HepG2 (cell line): ENCODE results near the gene FLRT2. TPM values are rescaled to one million over a fixed set of nuclear protein-coding genes. Genes with fewer than 3 reads are reported as not detected.

Experiments used
- ATAC-seq: fragments of 200-7000 bp; cut with Tn5 transposase; 3 replicates; pipeline ENCODE4 v1.9.1; 2020; ENCODE audit warnings: mild to moderate bottlenecking, moderate library complexity
- BruUV-seq: library from RNA; stranded (reverse); fragments of 400-500 nt; replicated peaks from 2 replicates; lab custom pipeline; 2021; lab: Mats Ljungman, UMichigan
- CTCF ChIA-PET: fragments of 300-600 bp; formaldehyde crosslinking; extraction: SDS; loops from one replicate; lab custom pipeline; 2021; ENCODE audit warnings: low total read pairs, inconsistent platforms, low intra/inter-chr PET ratio; lab: Yijun Ruan, JAX
- POLR2A ChIA-PET: fragments of 350-600 bp; sonication (Branson Sonifier 250); formaldehyde crosslinking; loops from one replicate; lab custom pipeline; 2020; ENCODE audit warnings: antibody characterized with exemption, inconsistent platforms; lab: Yijun Ruan, JAX
- DNase-seq: peaks from one replicate; pipeline ENCODE4 v3.0.0-alpha.2; 2015; ENCODE audit warnings: low spot score
- FAIRE-seq: peaks from 3 replicates; lab custom pipeline; 2011; peaks lifted over from hg19 to GRCh38; lab: Jason Lieb, UNC
- H2AFZ ChIP-seq: one replicate; pipeline ENCODE4 v1.6.1; 2011; ENCODE audit warnings: low read length, inconsistent platforms
- H3K27ac ChIP-seq: fragments of 300-600 bp; 3 replicates; pipeline ENCODE4 v1.8.0; 2011; ENCODE audit warnings: mixed run types, mild to moderate bottlenecking, mixed read lengths, low read length, inconsistent platforms; ENCODE audit not compliant: insufficient read depth; ENCODE audit errors: extremely low read length
- H3K27me3 ChIP-seq, 2 experiments: fragments of 200-600 bp in 1 of 2; 2 replicates in 1 of 2; 3 replicates in 1 of 2; pipeline versions ENCODE4 v1.6.0 to v1.8.0; 2011; ENCODE audit warnings: low read length in 2 of 2, mild to moderate bottlenecking in 2 of 2, moderate library complexity in 2 of 2, inconsistent platforms in 1 of 2; ENCODE audit not compliant: insufficient read depth in 2 of 2, control insufficient read depth in 1 of 2
- H3K36me3 ChIP-seq, 2 experiments: fragments of 200-600 bp in 1 of 2; replicated peaks in 1 of 2; 2 replicates in 1 of 2; 3 replicates in 1 of 2; pipeline versions ENCODE4 v1.5.1 to v1.8.0; 2011; ENCODE audit warnings: low read length in 2 of 2, inconsistent platforms in 1 of 2; ENCODE audit not compliant: insufficient read depth in 2 of 2, control insufficient read depth in 1 of 2
- H3K4me1 ChIP-seq: 2 replicates; pipeline ENCODE4 v1.5.1; 2012; ENCODE audit warnings: low read length, inconsistent platforms; ENCODE audit not compliant: insufficient read depth
- H3K4me2 ChIP-seq: 2 replicates; pipeline ENCODE4 v1.6.0; 2011; ENCODE audit warnings: low read depth, low read length, inconsistent platforms
- H3K4me3 ChIP-seq, 3 experiments: fragments of 200-600 bp in 1 of 3; sonication (generic), shearing (Covaris generic) in 1 of 3; replicated peaks in 1 of 3; 2 replicates each; pipeline ENCODE4 v1.5.1; 2011 to 2016; ENCODE audit warnings: low read length in 3 of 3, inconsistent platforms in 2 of 3, low read depth in 2 of 3, mild to moderate bottlenecking in 2 of 3, control low read depth in 1 of 3, mixed read lengths in 1 of 3; ENCODE audit not compliant: insufficient read depth in 1 of 3
- H3K79me2 ChIP-seq: one replicate; pipeline ENCODE4 v1.6.1; 2011; ENCODE audit warnings: low read length, inconsistent platforms; ENCODE audit not compliant: insufficient read depth
- H3K9ac ChIP-seq: 2 replicates; pipeline ENCODE4 v1.6.0; 2011; ENCODE audit warnings: mild to moderate bottlenecking, low read depth, low read length, inconsistent platforms; ENCODE audit not compliant: insufficient read depth
- H3K9me3 ChIP-seq: 2 replicates; pipeline ENCODE4 v1.5.1; 2012; ENCODE audit warnings: mild to moderate bottlenecking, low read length
- H4K20me1 ChIP-seq: 2 replicates; pipeline ENCODE4 v1.6.0; 2011; ENCODE audit warnings: inconsistent platforms, mild to moderate bottlenecking, low read length, moderate library complexity; ENCODE audit not compliant: insufficient read depth
- ATF7 ChIP-seq, 2 experiments: fragments of 450-650 bp in 1 of 2; sonication (generic) in 1 of 2; formaldehyde crosslinking in 1 of 2; IDR thresholded peaks; 2 replicates each; pipeline versions ENCODE4 v1.4.0 to v1.6.1; 2016 to 2020; ENCODE audit warnings: antibody characterized with exemption in 1 of 2, mild to moderate bottlenecking in 1 of 2, missing genetic modification reagents in 1 of 2
- CREB1 ChIP-seq, 2 experiments: fragments of 450-650 bp in 1 of 2; IDR thresholded peaks; 2 replicates each; pipeline ENCODE4 v1.6.1; 2016 to 2017; ENCODE audit warnings: control low read depth in 1 of 2, mild to moderate bottlenecking in 1 of 2, missing compliant biosample characterization in 1 of 2, missing genetic modification characterization in 1 of 2
- CTCF ChIP-seq: sonication (generic); formaldehyde crosslinking; IDR thresholded peaks from 2 replicates; pipeline ENCODE4 v1.5.0; 2020; ENCODE audit warnings: mild to moderate bottlenecking, missing genetic modification reagents, moderate library complexity
- MBD4 ChIP-seq: IDR thresholded peaks from 2 replicates; pipeline ENCODE4 v1.6.1; 2012; ENCODE audit warnings: low read length, inconsistent platforms, borderline replicate concordance
- NKX3-1 ChIP-seq: sonication (generic); formaldehyde crosslinking; IDR thresholded peaks from 2 replicates; pipeline ENCODE4 v1.5.0; 2020; ENCODE audit warnings: missing genetic modification reagents
- SMC3 ChIP-seq: IDR thresholded peaks from 2 replicates; pipeline ENCODE4 v1.6.1; 2011; ENCODE audit warnings: low read length, improper control_type of control experiment
- SNAPC2 ChIP-seq: sonication (generic); formaldehyde crosslinking; IDR thresholded peaks from 2 replicates; pipeline ENCODE4 v1.8.1; 2022; ENCODE audit warnings: mild to moderate bottlenecking, missing genetic modification reagents
- STAG1 ChIP-seq: sonication (generic); formaldehyde crosslinking; IDR thresholded peaks from 2 replicates; pipeline ENCODE4 v1.4.0; 2020; ENCODE audit warnings: missing genetic modification reagents
- ZKSCAN1 ChIP-seq: fragments of 150-350 bp; IDR thresholded peaks from 2 replicates; pipeline ENCODE4 v1.6.1; 2014; ENCODE audit warnings: low read length
- ZNF362 ChIP-seq: sonication (generic); formaldehyde crosslinking; IDR thresholded peaks from 2 replicates; pipeline ENCODE4 v1.4.0; 2020; ENCODE audit warnings: missing genetic modification reagents, mild to moderate bottlenecking, borderline replicate concordance
- ZNF878 ChIP-seq: sonication (generic); formaldehyde crosslinking; IDR thresholded peaks from 2 replicates; pipeline ENCODE4 v1.8.1; 2023; ENCODE audit warnings: mild to moderate bottlenecking, missing genetic modification reagents, moderate library complexity
- WGBS: methylation state at CpG from one replicate; pipeline ENCODE4 v1.1.6; 2017; ENCODE audit warnings: low lambda C conversion rate; 5-methylcytosine and 5-hydroxymethylcytosine counted together
- in situ Hi-C: cut with HindIII; loops from 2 replicates; pipeline ENCODE4 v1.10.0; 2017; ENCODE audit warnings: low pct_unique_long_range_greater_than_20kb; ENCODE audit not compliant: extremely low pct_ligation_motif_present
- intact Hi-C: fragments of 100-400 bp; cut with micrococcal nuclease; formaldehyde crosslinking; loops from one replicate; pipeline ENCODE4 v1.10.0; 2022; ENCODE audit not compliant: unreplicated experiment
- polyA plus RNA-seq, 8 experiments: library from polyadenylated mRNA; depleted of rRNA in 3 of 8; stranded (reverse) in 7 of 8; unstranded in 1 of 8; fragments of >200 nt; fragmentation: Illumina TruSeq in 4 of 8; extraction: Trizol in 4 of 8; gene quantifications; 2 replicates each; pipeline versions ENCODE4 v1.2.1 to v1.2.3, GENCODE V29; 2011 to 2016; ENCODE audit warnings: low read depth in 4 of 8, missing spikeins in 1 of 8, mixed read lengths in 1 of 8; ENCODE audit not compliant: insufficient read depth in 1 of 8
- total RNA-seq, 5 experiments: library from RNA; depleted of rRNA; stranded (reverse); fragments of >200 nt; fragmentation: Illumina TruSeq; extraction: Trizol; gene quantifications; 2 replicates each; pipeline ENCODE4 v1.2.3, GENCODE V29; 2016; ENCODE audit warnings: low read depth in 1 of 5
- TF ChIP-seq, protein P1 (sequence below): sonication (generic); formaldehyde crosslinking; IDR thresholded peaks from 2 replicates; pipeline ENCODE4 v1.4.0; 2020; ENCODE audit warnings: missing genetic modification reagents

The FLRT2 gene
- total and polyA plus RNA-seq, 2 of the 13 experiments (the other 11 are each of a cell fraction or from before 2014, with no cell fraction given): not detected

GRCh38 chr14:85535321-85535720, 5.4 kb downstream of the FLRT2 start:
- no peak overlapping the region for H2AFZ ChIP-seq
- CTCF ChIA-PET: no interaction called here
- no peaks in the 10 kb centered on the region for H3K79me2 ChIP-seq
- in situ Hi-C loops: no loop called here
- no peaks in the 10 kb centered on the region for H3K4me1 ChIP-seq
- H3K9ac ChIP-seq: no peak overlapping the region
- intact Hi-C loops: no loop called here
- BruUV-seq: no TSS peak
- FAIRE-seq (no peak), DNase-seq (no peak), ATAC-seq (no peak)
- no peak overlapping the region for H3K4me3 ChIP-seq
- H3K36me3 ChIP-seq: no peaks in the 10 kb centered on the region
- POLR2A ChIA-PET: no interaction called here
- H3K9me3 ChIP-seq: peaks cover 8% of the 10 kb centered on the region; the same call in 1 of the 2 replicates
- no peak overlapping the region for H3K27ac ChIP-seq
- peaks cover 4 to 34% of the 10 kb centered on the region in 2 experiments for H3K27me3 ChIP-seq
- H3K4me2 ChIP-seq: no peak overlapping the region
- 49% methylated on average over 6 of the region's 6 CpGs for WGBS
- no peaks in the 10 kb centered on the region for H4K20me1 ChIP-seq
- TF ChIP-seq SNAPC2 (no peak), ZNF878 (no peak), ZKSCAN1 (no peak)

DNA sequence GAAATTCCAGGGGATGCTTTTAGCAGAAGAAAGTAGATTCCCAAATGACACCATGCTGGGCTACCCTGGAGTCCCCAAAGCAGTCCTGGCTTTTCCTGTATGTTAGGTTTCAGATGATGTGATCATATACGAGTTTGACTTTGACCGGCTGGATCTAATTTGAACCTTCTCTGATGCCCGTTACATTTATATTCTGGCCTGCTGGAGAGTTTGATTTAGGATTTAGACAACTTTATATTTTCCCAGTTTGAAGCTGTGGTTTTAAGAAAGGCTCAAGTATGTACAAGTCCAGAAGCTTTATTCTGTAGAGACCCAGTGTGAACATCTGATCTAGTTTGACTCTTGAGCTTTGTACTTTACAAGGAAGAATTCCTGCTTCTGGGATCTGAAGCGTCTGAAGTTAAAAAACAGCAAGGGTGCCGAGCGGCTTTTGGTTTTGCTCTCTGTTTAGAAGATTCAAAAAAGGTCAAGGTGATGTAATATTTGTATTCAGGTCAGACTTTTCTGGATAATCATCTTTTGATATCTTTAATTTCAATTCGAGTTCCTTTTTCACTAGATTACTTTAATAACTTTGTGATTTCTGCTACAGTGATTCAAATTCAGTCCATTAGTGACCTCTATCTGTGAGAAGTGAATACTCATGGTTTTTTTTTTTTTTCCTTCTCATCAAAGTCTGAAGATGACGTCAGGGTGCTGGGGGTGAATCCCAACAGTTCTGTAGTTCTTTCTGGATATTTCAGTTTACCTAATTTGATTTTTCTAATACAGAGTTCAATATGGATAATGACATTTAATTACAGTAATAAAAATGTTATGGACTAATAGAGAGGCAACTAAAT, 6.3 kb downstream of the FLRT2 start:
- BruUV-seq: no TSS peak

More for the DNA sequence above, 6.3 kb downstream of the FLRT2 start:
- DNase-seq (peak; percentile 12), FAIRE-seq (no peak), ATAC-seq (peak; percentile 61)
- Histone ChIP-seq H3K27me3 (peaks cover 2 to 25% of the 10 kb centered on the region in 2 experiments), H3K79me2 (no peaks in the 10 kb centered on the region), H2AFZ (no peak overlapping the region), H3K27ac (no peak overlapping the region), H4K20me1 (no peaks in the 10 kb centered on the region), H3K4me1 (no peaks in the 10 kb centered on the region), H3K4me2 (no peak overlapping the region), H3K4me3 (no peak overlapping the region), H3K9me3 (no peaks in the 10 kb centered on the region; the same call in 1 of the 2 replicates), H3K9ac (no peak overlapping the region), H3K36me3 (no peaks in the 10 kb centered on the region)
- intact Hi-C loops: no loop called here
- TF ChIP-seq STAG1 (CRISPR knock-in tag): peak; percentile 66
- TF ChIP-seq CTCF (CRISPR knock-in tag): peak; percentile 37
- TF ChIP-seq, protein P1, sequence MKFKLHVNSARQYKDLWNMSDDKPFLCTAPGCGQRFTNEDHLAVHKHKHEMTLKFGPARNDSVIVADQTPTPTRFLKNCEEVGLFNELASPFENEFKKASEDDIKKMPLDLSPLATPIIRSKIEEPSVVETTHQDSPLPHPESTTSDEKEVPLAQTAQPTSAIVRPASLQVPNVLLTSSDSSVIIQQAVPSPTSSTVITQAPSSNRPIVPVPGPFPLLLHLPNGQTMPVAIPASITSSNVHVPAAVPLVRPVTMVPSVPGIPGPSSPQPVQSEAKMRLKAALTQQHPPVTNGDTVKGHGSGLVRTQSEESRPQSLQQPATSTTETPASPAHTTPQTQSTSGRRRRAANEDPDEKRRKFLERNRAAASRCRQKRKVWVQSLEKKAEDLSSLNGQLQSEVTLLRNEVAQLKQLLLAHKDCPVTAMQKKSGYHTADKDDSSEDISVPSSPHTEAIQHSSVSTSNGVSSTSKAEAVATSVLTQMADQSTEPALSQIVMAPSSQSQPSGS (CRISPR knock-in tag): peak; percentile 36; the same call in 1 of the 2 replicates
- peak; percentile 92 for TF ChIP-seq ATF7 (IDR thresholded peaks at IDR 0.05)
- no peak for TF ChIP-seq ATF7 (CRISPR knock-in tag; IDR thresholded peaks at IDR 0.05)
- TF ChIP-seq NKX3-1 (CRISPR knock-in tag): no peak
- TF ChIP-seq ZNF362 (CRISPR knock-in tag): peak; percentile 83
- peak; percentile 47 for TF ChIP-seq SMC3
- no peak for TF ChIP-seq MBD4
- TF ChIP-seq CREB1 (IDR thresholded peaks at IDR 0.05): peak; percentile 88
- peak; percentile 36; the same call in 1 of the 2 replicates for TF ChIP-seq CREB1 (CRISPR knock-in tag; IDR thresholded peaks at IDR 0.05)
- CTCF ChIA-PET: interaction anchor here (1.2 kb wide), 1 partner anchor 121 kb away, joined by 4 read pairs; no protein-coding TSS in a partner anchor
- in situ Hi-C loops: no loop called here
- POLR2A ChIA-PET: no interaction called here
- 14% methylated on average over 8 of the region's 8 CpGs for WGBS
